ENCODE data around the gene C2.
"Not testable (repeated sequence)": the region's sequence is repeated elsewhere in the genome, so short reads cannot be mapped to it uniquely, and the experiment has no call there.

C2 gene

GRCh38 chr6:31981744-31982143 is 54.2 kb downstream of the C2 start, which contains the start of gene C4A:
C4A (plus strand) TSS chr6:31982057; CDS start chr6:31982108, 51 bp downstream.
- DNase-seq = not testable (repeated sequence)

- not testable (repeated sequence) for DNase-seq
Measured at GRCh38 chr6:31989363-31989762, 61.8 kb downstream of the C2 start.

GRCh38 chr6:31994421-31994820 is 66.9 kb downstream of the C2 start:
- DNase-seq = not testable (repeated sequence)

Data from SHP77 treated with DMSO at 0.1 percent for 48 hours (cell line).